Fibroblast of the aortic adventitia (primary cell): ENCODE results near the gene BAIAP3. TPM values are rescaled to one million over a fixed set of nuclear protein-coding genes. Genes with fewer than 3 reads are reported as not detected.

ENCODE experiments used
- DNase-seq: peaks from one replicate; pipeline ENCODE4 v3.0.0-alpha.2; 2010; ENCODE audit warnings: low read depth
- H3K4me3 ChIP-seq: 2 replicates; pipeline ENCODE4 v1.5.1; 2011; ENCODE audit warnings: low read depth, mild to moderate bottlenecking, control low read depth, low read length, moderate library complexity
- total RNA-seq: library from RNA; depleted of rRNA; stranded (reverse); fragments of >200 nt; gene quantifications from 2 replicates; pipeline ENCODE4 v1.2.3, GENCODE V29; 2012; ENCODE audit warnings: low replicate concordance
- TF ChIP-seq, protein P1 (sequence below): IDR thresholded peaks from 2 replicates; pipeline ENCODE4 v1.5.1; 2011; ENCODE audit warnings: mild to moderate bottlenecking, low read length, control low read depth, inconsistent platforms; ENCODE audit not compliant: insufficient read depth

BAIAP3 gene
- total RNA-seq, 1 donor = 0.09 TPM

DNA sequence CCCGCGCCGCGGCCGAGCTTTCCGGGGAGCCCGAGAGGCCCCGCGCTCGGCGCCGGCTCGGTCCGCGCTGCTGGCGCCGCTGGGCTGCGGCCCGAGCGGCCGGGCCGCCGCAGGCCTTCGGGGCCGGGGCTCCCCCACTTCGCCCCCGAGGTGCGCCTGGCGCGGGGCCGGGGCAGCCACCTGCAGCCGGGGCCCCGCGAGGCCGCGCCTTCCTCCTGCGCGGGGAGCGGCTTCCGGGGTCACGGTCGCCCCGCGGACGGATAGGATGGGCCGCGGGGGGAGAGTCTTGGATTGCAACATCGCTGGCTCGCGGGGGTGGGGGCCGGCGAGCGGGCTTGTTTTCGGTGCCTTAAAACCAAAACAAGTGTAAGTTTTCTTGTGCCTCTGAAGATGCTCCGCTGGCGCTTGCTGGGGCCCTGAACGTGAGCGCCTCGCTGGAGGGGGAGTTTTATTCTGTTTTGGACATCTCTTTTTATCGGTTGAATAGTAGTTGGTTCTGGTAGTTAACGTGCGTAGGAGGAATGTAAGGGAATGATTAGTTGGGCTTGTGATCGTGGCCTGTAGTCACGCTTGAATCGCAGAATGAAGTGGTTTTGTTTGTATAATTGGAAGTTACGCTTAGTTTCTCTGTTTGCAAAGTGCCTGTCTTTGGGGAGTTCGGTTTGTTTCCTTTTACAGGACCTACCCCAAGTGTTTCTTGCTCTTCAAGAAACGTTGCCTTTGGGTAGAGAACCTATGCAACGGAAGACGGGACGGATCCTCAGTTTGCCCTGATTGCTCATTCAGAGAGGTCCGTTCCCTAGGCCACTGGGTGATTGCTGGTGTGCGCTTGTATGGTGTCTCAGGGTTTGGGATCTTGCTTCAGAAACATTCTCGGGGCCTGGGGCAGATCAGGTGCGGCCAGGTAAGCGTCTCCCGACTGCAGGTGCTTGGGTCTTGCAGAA is 23.3 kb upstream of the BAIAP3 start:
- TF ChIP-seq, protein P1, sequence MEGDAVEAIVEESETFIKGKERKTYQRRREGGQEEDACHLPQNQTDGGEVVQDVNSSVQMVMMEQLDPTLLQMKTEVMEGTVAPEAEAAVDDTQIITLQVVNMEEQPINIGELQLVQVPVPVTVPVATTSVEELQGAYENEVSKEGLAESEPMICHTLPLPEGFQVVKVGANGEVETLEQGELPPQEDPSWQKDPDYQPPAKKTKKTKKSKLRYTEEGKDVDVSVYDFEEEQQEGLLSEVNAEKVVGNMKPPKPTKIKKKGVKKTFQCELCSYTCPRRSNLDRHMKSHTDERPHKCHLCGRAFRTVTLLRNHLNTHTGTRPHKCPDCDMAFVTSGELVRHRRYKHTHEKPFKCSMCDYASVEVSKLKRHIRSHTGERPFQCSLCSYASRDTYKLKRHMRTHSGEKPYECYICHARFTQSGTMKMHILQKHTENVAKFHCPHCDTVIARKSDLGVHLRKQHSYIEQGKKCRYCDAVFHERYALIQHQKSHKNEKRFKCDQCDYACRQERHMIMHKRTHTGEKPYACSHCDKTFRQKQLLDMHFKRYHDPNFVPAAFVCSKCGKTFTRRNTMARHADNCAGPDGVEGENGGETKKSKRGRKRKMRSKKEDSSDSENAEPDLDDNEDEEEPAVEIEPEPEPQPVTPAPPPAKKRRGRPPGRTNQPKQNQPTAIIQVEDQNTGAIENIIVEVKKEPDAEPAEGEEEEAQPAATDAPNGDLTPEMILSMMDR = no peak
- peak; percentile 52 for DNase-seq
- peak overlapping the region; percentile 82 for H3K4me3 ChIP-seq

DNA sequence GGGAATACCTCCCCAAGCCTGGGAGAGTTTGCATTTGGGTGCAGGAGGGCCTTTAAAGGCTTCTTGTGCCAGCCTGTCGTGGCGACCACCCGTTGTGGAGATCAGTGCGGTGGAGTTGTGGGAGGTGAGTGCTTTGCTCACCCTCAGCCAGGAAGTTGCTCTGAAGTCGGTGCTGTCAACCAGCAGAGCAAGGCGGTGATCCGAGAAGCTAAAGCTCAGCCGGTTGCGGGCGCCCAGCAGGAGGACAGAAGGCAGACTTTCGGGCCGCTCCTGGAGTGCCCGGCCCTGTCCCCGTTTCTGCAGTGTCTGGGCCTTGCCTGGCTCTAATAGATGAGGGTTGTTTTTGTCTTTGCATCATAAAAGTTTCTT is 22.6 kb upstream of the BAIAP3 start:
- peak overlapping the region; percentile 82 for H3K4me3 ChIP-seq
- TF ChIP-seq, protein P1 = no peak
- DNase-seq = peak; percentile 9

DNA sequence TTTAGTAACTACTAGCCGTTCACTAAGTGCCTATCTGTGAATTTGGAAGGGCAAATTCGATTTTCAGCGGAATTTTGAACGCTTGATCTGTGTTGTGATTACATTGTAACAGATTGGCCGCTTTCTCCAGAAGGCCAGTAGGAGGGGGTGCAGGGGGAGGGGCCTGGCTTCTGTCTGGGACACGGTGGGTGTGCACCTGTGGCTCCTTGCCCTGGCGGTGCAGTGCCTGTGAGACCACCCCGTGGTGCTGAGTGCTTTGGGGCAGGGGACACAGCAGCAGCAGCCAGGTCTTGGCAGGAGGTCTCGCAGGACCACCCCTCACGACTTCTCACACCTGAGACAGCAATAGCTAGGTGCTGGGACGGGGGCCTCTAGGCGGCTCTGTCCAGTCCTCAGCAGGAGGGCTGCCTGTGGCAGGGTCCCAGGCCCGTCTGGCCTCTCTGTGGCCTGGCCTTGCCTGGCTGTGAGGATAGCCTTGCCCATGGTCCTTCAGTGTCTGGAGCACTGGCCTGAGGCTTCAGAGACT is 22.2 kb upstream of the BAIAP3 start:
- TF ChIP-seq, protein P1 = peak; percentile 5
- peak overlapping the region; percentile 82 for H3K4me3 ChIP-seq
- peak; percentile 8 for DNase-seq

DNA sequence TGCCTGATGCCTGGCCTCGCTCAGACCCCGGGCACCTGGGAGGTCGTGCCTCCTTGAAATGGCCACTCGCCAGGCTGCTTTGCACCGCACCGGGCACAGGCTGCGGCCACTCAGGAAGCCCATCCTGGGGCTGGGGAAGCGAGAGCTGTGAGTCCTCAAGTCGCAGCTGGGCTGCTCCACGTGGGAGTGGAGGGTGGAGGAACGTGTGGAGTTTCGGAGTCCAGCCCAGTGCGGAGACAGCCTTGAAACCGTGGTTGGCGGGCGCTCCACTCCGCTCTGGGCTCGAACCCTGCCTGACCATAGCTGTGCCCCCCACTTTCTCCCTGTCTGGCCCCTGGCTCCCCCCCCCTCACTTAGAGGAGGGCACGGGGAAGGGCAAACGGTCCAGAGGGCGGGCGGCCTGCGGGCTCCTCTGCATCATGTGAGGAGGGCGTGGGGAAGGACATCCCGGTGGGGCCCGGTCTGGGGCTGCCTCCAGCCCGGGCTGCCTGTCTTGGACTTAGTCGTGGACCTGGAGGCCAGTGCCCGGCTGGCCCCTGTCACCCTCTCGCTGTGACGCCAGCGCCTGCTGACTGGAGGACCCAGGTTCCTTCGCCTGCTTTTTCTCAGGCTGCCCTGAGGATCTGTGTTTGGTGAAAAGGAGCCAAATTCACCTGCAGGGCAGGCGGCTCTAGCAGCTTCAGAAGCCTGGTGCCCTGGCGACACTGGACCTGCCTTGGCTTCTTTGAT is 21.5 kb upstream of the BAIAP3 start:
- TF ChIP-seq, protein P1 = no peak
- H3K4me3 ChIP-seq = peak overlapping the region; percentile 82
- peak; percentile 25 for DNase-seq

DNA sequence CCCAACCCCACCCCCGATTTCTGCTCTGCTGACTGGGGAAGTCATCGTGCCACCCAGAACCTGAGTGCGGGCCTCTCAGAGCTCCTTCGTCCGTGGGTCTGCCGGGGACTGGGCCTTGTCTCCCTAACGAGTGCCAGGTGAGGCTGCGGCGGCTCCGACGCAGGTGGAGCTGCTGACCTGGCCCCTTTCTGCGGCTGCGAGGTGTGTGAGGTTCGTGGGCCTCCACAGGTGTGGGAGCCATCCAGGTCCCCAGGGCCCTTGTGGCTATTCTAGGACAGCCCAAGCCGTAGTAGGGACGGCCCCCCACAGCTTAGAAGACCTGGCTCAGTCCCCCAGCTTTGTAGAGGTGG is 21.0 kb upstream of the BAIAP3 start:
- TF ChIP-seq, protein P1 = no peak
- DNase-seq = no peak
- H3K4me3 ChIP-seq = peak overlapping the region; percentile 82

DNA sequence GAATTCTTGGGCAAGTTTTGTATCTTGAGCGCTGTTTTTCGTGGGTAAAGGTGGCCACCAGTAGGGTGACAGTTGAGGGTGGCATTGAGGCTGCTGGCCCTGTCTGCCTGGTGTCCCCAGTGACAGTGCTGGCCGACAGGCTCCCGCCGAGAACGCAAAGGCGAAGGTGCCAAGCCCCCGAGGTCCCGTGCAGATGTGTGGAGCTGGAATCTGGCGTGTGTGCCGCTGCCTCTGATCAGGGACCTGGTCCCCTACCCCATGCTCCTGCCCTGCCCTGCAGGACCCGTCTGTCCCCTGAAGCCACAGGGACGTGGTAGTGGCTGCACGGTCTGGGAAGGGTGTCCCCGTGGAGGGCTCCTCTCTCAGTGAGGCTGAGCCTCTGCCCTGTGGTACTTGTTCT is 20.5 kb upstream of the BAIAP3 start:
- TF ChIP-seq, protein P1 = no peak
- no peak overlapping the region for H3K4me3 ChIP-seq
- DNase-seq = no peak
